ENCODE results near the gene NACA.
A peak's percentile ranks its signal among the peaks of the same experiment; 100 is the strongest.
"Not testable (repeated sequence)": the region's sequence is repeated elsewhere in the genome, so short reads cannot be mapped to it uniquely, and the experiment has no call there.

Gene NACA

DNA sequence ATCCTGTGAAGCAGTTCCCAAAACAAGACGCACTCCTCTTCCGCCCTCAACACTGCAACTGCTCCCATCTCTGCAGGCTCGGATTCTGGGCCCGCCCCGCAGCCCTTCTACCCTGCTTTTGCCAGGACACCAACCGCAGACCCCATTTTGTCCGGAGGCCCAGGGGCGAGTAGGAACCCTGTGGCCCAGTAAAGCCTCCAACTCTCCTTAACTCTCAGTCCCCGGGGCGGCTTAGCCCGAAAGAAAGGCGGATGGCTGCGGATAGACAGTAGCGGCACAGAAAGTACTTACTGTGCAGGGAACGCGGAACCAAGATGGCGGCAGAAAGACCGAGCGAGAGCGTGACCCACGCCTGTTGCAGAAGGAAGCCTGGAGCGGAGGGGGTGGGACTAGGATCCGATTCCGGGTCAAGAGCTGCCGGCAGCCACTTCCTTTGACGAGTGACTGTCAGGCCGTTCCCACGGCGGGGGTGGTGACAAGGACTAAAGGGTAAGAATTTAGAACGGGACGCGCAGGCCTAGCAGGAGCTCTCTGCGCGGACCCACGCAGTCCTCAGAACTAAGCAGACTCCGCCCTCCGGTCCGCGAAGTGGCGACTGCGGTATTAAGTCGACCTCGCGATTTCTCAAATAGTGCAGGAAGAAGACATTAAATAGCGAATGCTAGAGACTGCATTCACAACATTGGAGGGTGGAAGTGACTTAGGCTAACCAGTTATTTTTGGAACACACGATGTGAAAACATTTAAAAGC is at the start of gene NACA:
Gene NACA, minus strand, starts transcription at position 328 of the 751 bp plus-strand sequence. CDS start 778 bp downstream, outside the sequence.
- DNase-seq: peak; percentile 99

DNA sequence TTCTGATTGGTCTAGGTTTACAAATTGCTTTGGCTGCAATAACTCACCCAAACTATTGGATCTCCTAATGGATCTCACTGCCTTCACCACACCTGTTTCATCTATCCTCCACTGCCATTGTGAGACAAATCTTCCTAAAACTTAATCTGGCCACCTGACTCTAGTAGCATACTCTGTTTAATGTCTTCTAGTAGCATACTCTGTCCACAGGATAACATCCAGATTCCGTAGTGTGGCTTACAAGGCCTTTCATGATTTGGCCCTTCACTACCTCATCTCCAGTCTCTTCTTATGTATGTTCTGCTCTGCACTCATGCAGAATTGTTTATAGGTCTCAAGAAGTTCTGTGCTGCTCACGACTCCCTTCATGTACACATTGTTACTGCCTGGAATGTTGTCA is 48.0 kb upstream of the NACA start:
- DNase-seq: no peak

- DNase-seq: no peak
These were observed 47.5 kb upstream of the NACA start for GRCh38 chr12:56772625-56773024.

- no peak for DNase-seq
These were observed 44.8 kb upstream of the NACA start for GRCh38 chr12:56769868-56770267.

GRCh38 chr12:56768424-56768823 is 43.3 kb upstream of the NACA start:
- DNase-seq: no peak

- peak; percentile 78 for DNase-seq
These were observed 41.4 kb upstream of the NACA start for GRCh38 chr12:56766535-56766934.

- DNase-seq: peak; percentile 16
These were observed 38.9 kb upstream of the NACA start for GRCh38 chr12:56763753-56764657.

DNA sequence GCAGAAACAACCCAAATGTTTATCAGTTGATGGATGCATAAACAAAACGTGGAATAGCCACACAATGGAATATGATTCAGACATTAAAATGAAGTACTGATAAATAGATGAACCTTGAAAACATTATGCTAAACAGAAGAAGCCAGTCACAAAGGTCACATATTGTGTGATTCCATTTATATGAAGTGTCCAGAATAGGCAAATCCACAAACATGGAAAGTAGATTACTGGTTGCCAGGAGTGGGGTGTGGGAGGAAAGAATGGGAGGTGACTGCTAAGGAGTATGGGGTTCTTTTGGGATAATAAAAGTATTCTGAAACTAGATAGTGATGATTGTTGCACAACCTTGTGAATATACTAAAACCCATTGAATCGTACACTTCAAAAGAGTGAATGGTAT is 36.7 kb upstream of the NACA start:
- DNase-seq: no peak

DNA sequence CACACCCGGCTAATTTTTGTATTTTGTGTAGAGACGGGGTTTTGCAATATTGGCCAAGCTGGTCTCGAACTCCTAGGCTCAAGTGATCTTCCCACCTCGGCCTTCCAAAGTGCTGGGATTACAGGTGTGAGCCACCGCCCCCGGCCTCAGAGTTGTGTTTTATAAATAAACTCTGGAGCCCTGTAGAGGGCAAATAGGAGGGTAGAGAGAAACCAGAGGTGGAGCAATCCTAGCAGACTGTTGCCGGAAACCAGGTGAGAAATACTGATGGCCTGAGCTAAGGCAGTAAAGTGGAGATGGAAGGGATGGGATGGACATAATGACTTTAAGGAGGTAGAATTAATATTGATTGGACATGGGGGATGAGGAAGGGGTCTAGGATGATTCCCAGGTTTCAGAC is 35.4 kb upstream of the NACA start:
- no peak for DNase-seq

DNA sequence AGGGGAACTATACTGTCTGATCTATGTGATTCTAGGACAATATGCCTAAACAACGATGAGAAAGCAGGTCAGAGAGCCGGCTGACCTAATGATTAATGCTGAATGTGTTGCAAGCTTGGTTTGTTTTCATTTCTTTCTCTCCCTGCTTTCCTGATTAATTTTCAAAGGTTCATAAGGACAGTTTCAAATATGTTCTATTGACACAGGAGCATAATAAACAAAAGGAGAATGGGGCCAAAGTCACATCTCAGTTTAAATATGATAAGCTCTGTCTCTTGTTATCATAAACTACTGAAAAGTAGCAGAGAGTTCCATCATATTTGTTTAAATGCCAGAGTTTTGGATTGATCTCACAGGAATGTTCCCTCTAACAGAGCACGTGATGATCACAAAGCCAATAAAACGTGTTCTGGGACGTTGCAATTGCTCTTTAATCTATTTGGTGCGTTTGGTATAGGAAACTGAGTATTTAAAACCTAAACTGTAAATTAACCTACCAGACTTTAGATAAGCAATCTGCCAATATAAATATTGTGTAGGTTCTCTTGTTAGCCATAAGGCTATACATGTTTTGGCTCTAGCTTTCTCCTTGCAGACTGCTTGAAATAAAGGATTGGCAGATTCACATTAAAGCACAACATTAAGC is 34.3 kb upstream of the NACA start:
- no peak for DNase-seq

DNA sequence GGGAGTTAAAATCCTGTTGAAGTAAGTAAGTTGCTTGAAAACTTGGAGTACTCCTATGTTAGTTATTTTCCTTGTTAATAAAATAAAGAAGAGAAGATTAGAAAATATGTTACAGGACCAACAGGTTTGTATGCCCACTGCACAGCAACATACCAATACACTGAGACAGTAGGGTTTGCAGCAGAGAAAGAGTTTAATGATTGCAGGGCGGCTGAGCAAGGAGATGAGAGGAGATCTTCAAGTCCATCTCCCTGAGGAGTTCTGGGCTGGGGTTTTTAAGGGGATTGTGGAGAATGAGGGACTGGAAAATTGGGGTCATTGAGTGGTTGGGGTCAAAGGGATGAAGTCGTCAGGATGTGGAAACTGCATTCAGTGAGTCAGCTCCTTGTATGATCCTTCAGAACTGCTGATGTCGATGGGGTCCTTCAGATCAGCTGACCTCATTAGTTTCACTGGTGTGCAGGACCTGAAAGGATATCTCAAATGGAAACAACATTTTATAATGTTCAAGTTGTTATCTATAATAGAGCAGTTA is 33.7 kb upstream of the NACA start:
- peak; percentile 20 for DNase-seq

DNA sequence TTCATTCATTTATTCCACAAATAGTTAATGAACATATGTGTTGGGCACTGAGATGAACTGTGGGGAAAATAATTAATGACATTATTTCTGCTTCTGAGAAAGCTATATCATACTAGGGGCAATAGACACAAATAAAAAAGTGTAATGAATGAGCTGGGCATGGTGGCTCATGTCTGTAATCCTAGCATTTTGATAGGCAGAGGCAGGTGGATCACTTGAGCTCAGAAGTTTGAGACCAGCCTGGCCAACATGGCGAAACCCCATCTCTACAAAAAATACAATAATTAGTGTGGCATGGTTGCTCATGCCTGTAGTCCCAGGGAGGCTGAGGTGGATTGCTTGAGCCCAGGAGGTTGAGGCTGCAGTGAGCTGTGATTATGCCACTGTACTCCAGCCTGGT is 32.9 kb upstream of the NACA start:
- not testable (repeated sequence) for DNase-seq

- no peak for DNase-seq
These were observed 28.5 kb upstream of the NACA start for GRCh38 chr12:56753566-56753965.

- peak; percentile 89 for DNase-seq
These were observed 26.9 kb upstream of the NACA start, which contains the start of gene PRIM1 for GRCh38 chr12:56751712-56752598. Gene PRIM1 (minus strand): TSS chr12:56752323. CDS start chr12:56752298, 25 bp downstream.

- peak; percentile 56 for DNase-seq
These were observed 25.5 kb upstream of the NACA start for GRCh38 chr12:56750596-56750995.

DNA sequence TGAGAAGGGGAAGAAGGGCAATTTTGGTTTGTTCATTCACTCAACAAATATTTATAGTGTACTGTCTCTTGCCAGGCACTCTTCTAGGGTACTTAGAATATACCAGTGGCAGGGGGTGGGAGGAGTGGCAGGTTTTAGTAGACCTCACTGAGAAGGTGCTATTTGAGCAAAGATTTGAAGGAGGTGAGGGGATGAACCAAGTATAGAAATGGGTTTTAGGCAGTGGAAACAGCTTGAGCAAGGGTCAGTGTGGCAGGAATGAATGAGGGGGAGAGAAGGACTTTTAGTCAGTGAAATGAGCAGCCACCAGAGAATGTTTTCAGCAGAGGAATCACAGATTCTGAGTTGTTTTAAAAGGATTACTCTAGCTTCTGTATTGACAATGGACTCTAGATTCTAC is 24.8 kb upstream of the NACA start:
- no peak for DNase-seq

- peak; percentile 69 for DNase-seq
These were observed 24.3 kb upstream of the NACA start for GRCh38 chr12:56749359-56749758.

GRCh38 chr12:56728139-56728861 is 3.2 kb upstream of the NACA start:
- DNase-seq: no peak

- DNase-seq: not testable (repeated sequence)
These were observed 1.1 kb upstream of the NACA start for GRCh38 chr12:56726196-56726675.

GRCh38 chr12:56725723-56726102 is 614 bp upstream of the NACA start:
- DNase-seq: no peak

DNA sequence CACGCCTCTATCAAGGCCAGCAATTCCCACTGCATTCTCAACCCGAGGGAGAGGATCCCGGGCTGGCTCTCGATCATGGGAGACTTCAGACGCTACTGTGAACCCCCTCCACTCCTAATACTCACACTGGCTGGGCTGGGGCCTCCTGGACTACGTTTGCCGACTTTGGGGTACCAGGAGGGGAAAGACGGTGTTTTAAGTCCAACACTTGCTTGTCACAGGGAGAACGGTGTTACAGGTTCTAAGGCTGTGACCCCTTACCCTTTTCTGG is 463 bp downstream of the NACA start:
- no peak for DNase-seq

All from suppressor macrophage treated with lipopolysaccharide for 4 hours (primary cell).